Pulmonary artery endothelial cell (primary cell): Measurements from ENCODE around the gene CTXN3. TPM values are rescaled to one million over a fixed set of nuclear protein-coding genes. Genes with fewer than 3 reads are reported as not detected.
"Not testable (repeated sequence)": the region's sequence is repeated elsewhere in the genome, so short reads cannot be mapped to it uniquely, and the experiment has no call there.

ENCODE experiments used
- DNase-seq: peaks from one replicate; pipeline ENCODE4 v3.0.0-alpha.2; 2011; ENCODE audit warnings: low read depth, low spot score
- total RNA-seq: library from RNA; depleted of rRNA; stranded (reverse); fragments of >200 nt; gene quantifications from 2 replicates; pipeline ENCODE4 v1.2.3, GENCODE V29; 2014

The CTXN3 gene
- total RNA-seq, 1 donor from 2014 or later: not detected

DNA sequence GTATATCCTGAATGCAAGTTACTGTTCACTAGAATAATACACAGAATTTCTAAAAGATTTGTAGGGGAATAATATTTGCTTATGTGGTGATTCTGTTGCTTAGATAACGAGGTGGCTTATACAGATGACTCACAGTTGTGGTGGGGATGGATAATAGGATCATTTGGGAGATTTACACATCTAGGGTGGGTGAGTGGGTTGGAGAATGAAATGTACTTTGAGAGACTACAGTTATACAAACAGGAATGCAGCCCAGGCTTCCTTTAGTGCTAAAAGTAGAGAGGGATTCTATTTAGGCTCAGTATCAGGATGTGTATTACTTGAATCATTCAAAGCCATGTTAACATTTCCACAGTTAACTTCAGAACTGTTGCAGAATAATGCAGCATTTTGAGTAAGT, 1.8 kb downstream of the CTXN3 start:
- DNase-seq: no peak

DNA sequence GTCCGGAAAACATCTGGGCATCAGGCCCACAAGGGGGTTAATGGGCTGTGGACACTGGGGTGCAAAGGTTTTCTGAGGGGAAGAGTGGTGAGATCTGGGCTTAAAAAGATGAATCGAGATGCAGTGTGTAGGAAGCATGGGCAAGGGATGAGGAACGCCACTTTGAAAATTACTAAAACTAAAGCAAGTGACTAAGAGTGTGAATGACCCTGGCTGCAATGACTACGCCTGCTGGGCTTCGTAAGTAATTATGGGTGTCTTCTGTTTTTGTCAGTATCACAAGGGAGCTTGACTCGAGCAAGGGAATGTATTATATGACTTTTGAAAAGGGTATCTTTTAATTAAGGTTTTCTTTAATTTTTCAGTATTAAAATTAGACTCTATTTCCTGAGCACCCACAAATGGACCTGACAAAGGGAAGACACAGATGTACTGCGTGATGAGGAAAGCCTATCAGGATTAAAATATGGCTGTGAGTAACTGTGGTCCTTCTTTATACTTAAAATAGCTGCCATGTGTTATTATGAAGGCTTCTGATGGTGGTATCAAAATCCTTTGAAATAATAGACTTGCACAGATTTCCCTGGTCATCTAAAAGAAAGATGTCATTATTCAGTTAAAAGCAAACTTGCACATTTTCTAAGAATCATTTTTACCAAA, 4.2 kb downstream of the CTXN3 start:
- DNase-seq: no peak

DNA sequence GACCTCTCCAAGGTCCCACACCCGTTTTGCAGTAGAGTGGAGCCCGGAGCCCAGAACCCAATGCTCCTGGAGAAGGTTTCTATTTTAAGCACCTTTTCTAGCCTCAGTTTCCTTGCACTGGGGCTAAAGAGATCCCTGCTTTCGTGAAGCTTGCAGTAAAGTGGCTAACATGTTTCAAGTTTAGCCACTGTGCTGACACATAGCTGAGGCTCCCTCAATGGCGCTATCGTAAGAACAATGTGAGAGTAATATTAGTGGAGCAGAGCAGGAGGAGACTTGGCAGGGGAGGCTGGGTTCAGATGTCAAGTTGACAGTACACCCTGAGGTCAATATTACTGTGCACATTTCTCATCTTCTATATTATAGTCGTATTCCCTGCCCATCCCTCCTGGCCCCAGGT, 7.9 kb downstream of the CTXN3 start:
- DNase-seq: no peak

DNA sequence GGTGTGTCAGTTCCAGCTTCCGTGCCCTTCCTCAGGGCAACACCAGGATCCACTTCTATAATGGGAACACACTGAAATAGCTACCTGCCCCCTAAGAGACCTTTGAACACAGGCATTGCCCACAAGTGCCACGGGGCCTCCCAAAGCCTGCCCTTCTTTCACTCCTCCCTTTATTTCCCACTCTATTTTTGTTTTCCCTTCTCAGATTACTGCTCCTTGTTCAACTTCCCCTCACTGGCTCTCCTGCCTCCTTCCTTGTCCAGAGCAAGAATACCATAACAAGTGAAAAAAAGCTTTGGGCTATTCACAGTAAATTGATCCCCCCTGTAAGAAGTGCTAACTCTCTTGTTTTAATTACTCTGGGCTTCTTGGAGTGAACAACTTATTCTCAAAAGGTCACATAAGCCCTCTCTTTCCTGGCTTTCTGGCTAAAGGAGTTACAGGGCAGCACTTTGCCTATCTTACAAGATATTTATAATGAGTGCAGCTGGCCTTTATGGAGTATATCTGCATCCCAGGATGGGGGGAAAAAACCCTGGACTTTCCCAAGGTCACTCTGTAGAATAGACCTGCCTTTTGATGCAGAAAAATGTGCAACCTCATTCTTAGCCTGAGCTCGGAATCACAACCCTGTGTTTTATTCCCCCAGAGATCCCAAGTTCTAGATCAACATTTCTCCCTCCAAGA, 11.3 kb downstream of the CTXN3 start:
- DNase-seq: no peak

DNA sequence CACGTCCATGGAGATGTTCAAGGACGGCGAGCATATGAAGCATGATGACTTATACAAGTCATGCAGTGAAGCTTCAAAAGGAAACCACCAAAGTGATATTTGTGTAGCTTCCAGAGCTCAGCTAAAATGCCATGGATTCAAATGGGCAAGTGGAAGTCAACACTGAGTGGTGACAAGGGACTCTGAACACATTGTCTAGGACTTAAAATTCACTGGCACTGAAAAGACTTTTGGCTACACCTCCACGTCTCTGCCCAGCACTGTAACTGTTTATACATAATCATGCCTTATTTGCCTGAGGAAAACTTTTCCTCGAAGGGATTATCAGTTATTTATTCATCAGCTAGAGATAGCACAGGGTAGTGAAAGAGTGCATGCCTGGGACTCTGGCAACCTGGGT, 15.2 kb downstream of the CTXN3 start:
- no peak for DNase-seq

DNA sequence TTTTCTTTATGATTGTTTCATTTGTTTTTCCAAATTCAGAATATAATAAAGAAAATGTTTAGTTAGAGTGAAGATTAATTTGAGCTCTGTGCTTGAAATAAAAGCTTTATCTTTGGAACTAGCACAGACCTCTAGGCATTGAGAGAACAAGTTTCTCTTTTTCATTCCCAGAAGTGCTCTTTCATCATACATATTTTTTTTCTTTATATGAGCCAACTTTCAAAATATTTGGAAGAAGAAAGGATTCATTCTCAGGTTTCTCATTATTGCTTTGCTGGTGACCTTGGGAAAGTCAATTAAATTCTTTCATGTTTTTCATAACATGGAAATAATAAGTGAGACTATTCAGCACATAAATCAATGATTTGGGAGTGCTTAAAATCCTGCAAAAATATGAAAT, 16.8 kb downstream of the CTXN3 start:
- no peak for DNase-seq

DNA sequence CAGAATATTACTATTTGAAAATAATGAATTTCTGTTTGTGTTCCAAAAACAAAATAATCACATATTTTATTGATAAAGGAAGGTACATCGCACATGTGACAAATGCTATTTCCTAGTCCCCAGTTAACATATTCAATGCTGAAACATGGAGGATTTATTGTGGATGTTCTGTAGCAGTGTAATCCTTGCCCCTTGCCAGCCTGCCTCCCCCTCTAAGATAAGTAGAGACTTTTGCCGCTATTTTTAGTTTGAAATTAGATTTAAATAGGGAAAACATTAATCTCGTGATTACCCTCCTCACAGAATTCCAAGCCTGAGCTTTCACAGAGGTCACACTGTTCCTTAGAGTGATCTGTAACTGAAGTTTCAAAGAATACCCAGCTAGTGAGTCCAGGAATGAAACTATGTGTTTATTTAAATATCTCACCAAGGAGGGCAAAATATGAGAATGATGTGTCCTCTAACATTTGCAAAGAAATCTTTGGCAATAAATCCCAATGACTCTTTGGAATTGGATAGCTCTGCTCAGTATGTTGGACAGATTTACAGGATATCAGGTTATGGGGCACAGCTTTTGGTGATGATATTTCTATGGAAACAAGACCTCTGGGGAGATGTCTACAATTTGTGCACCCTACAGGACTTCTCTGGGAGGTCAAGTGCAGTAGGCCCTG, 17.3 kb downstream of the CTXN3 start:
- DNase-seq: no peak

DNA sequence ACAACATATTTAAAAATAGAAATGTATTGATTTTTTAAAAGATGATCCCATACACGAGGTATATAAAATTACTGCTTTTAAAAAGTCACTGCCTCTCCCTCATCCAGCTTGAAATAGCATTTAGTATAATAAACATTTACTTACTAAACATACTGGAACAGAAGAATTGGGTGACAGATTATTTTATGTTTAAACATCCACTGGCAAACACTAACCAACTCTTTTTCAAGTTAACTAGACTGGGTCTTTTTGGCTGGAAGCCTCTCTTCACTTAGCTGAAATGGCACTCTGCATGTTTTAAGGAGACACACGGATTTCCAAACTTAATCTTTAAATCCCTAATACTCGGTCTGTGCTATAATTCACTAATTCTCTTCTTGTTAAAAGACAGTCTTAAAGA, 19.0 kb downstream of the CTXN3 start:
- no peak for DNase-seq

DNA sequence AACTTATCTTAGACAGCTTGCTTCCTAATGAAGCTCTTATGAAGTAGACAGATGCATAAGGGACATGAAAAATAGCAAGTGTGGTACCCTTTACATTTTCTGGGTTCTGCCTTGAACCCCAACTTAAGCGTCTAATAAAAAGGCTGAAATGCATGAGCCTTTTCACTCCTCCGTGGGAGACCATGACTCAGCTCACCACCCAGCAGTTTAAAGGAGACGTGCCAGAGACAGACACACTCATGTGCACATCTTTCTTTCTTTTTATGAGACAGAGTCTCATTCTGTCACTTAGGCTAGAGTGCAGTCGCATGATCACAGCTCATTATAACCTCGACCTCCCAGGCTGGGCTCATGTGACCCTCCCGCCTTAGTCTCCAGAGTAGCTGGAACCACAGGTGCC, 22.3 kb downstream of the CTXN3 start:
- DNase-seq: no peak

DNA sequence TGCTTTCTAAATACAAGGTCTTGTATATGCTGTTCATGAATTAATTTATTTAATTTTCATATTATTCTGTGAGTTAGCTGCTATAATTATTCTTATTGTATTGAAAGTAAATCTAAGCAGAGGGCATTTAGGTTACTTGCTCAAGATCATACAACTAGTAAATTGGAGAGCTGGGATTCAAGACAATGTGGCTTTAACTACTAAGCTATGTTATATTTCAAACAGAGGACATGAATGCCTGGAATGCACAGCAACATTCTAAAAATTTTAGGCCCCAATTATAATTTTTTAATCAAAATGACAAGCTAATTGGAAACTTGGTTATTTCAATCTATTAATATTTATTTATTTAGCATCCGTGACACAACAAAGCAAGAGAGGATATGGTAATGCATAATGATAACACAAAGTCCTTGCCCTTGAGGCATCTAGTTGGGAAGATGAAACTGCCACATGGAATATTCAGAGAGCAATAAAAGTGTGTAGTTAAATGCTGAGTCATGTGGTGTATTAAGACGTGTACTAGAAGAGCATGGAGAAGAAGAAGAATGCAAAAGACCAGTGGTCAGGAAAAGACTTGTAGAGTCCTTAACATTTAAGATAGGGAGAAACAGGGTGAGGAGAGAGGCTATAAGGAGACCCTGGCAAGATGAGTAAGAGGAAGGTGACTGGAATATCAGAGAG, 24.4 kb downstream of the CTXN3 start:
- no peak for DNase-seq

DNA sequence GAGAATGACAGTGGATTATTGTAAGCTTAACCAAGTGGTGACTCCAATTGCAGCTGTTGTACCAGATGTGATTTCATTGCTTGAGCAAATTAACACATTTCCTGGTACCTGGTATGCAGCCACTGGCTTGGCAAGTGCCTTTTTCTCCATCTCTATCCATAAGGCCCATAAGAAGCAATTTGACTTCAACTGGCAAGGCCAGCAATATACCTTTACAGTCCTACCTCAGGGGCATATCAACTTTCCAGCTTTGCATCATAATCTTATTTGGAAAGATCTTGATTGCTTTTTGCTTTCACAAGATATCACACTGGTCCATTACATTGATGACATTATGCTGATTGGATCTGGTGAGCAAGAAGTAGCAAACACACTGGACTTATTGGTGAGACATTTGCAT, 28.1 kb downstream of the CTXN3 start:
- DNase-seq: not testable (repeated sequence)

DNA sequence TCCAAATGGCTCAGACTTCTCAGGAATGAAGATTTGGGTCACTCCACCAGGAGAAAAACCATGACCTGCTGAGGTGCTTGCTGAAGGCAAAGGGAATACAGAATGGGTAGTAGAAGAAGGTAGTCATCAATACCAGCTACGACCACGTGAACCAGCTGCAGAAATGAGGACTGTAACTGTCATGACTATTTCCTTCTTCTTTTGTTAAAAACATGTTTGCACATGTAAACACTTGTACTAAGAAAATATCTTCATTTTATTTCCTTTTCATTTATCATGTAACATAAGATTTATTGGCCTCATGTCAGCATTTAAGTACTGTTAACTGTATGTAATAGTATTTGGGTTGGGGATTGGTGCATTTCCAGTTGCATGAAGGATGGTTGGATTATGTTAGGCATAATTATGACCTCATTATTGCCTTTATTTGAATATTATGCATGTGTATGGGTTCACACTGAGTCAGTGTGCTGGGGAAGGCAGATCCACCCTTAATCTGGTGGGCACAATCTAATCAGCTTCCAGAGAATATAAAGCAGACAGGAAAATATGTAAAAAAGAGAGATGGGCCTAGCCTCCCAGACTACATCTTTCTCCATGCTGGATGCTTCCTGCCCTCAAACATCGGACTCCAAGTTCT, 30.9 kb downstream of the CTXN3 start:
- DNase-seq: not testable (repeated sequence)

DNA sequence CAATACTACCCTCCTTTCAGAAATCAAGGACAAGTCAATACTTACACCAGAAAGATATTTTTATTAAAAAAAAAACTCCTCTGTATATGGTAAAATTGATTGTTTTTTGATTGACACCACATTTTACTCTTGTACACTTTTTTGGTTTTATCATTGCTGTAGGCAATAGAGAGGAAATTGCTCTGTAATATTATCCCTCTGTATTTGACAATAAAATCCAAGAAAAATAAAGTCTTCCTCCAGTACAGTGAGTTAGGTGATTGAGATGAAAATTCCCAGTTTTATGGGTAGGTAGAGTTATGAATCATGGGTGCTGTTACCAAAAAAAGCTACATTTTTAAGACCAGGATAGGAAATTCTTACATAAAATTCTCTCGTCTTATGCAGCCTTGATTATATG, 31.7 kb downstream of the CTXN3 start:
- no peak for DNase-seq

DNA sequence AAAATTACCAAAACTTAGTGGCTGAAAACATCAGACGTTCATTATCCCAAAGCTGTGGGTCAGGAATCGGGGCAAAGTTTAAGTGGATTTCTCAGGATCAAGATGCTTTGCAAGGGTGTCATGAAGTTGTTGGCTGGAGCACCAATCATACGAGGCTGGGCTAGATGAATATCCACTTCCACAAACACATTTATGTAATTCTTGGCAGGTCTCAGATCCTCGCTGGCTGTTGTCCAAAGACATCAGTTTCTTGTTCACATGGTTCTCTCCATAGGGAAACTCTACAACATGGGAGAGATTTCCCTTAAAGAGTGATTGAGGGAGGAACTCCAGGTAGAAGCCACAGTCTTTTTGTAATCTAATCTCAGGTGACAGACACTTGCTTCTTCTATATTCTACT, 34.1 kb downstream of the CTXN3 start:
- DNase-seq: peak; percentile 2

DNA sequence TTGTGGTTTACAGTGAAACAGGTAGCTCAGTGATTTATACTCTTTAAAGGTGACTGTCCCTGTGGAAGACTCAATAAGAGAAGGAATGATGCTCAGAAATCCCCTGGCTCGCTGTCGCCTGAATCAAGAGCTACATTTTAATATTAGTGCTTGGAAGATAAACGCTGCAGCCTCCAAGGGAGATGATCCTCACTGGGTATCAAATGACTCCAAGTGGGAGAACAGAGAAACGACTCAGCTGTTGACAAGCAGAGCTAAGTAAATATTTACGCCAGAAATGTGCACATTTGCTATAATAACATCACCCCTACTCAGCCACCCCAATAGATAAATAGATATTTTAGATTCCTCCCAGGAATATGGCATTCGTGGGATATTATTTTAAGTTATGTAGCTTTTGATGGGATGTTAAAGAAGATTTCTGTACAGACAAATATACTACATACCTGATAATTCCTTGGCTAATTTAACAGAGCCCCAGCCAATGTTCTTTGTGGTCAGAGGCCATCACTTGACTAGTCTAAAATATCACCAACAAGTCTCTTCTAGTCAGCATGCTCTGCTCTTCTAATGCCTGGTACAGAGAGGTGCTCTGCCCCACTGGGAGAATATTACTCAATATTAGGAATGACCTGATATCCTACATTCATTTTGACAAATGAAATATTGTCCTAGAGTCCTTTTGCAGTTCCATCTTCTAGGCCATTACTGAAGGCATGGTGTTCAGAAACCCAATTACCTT, 36.0 kb downstream of the CTXN3 start:
- no peak for DNase-seq

DNA sequence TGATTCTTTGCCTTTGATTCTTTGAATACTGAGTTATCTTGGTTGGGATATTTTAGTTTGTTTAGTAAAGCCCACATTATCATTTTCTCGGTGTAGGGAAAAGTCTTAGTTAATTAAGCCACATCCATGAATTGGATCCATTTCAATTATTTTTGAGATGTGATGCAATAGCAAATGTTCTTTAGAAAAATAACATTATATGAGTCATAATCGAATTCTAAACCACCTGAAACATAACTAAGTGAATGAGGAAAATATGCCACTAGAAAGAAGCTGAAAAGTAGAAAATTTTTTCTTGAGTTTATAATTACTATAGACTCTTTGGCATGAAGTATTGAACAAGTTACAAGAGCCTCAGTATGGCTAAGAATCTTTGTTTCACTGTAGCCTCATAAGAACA, 36.8 kb downstream of the CTXN3 start:
- no peak for DNase-seq

DNA sequence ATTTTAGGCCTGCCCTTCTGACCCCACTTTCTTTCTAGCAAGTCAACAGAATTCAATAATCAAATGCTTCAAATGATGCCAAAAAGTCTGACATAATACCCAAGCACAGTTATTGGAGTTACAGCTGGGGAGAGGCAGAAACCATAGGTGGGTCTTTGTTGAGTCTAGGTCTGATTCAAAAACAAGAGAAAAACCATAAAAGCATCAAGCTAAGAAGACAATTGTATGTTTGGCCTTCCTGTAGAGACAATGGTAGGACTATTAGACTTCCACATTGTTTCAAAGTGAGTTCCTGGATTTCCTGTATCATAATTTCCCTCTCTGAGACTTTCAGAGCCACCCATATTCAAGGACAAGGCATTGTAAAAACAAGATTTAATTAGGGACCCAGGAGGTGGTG, 37.5 kb downstream of the CTXN3 start:
- DNase-seq: no peak

DNA sequence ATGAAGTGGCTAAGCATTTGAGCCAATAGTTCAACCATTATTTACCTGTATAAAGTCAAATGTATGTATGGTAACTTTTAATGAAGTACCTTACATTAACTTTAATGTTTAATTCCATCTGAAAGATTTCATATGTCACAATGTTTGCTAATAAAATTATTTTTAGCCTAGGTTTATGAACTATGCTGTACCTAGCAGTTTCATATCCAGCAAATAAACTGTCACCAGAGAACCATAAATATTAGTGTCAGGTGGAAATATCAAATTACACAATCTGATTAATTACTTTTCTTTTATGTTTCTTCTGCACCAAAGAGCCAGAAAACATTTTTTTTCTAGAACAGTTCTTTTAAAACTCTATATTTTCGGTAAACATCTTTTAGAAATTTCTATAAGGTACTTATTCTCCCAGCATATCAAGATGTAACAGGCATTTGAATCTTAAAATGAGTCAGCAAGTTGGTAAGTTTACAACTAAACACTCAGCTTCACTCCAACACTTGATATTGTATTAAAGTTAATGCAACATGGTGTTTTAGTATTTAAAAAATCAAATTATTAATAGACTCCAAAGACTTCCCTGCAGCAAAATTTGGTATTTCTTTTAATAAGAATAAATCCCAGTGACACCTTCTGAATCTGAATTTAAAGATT, 45.8 kb downstream of the CTXN3 start:
- no peak for DNase-seq

DNA sequence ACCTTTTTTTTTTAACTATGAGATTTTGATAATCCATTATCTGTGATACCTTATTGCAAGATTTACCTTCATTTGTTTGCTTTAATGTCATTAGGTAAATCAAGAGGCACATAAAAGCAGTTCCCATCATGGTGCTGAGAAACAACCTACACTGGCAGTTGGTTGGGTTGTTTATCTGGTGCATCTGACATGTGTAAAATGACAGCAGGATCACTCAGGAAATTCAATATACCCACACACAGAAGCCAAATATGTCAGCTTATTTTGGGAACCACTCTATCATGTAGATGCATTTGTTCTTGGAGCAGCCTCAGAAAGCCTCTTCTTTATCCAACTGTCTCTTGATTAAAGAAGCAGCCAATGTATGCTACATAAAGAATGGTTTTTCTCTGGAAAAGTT, 46.5 kb downstream of the CTXN3 start:
- no peak for DNase-seq

DNA sequence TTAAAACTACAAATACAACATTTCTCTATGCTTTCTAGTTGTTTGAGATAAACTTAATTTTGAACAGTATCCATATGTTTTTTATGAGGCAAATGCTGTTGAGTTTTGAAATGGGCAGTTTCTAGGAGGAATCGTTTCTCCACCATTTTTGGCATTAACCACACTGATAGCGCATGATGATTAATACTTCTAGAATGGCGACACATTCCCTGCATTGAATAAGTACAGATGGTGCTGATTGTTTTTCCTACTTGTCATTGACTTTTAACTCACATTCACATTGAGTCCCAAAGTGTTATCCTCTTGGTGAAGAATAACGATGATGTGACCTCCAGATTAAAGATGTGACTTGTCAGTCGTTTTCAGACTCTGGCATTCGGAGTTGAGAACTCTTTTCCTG, 47.8 kb downstream of the CTXN3 start:
- no peak for DNase-seq
